NAMALWA (cell line): ENCODE data around the gene SLC16A14.

ENCODE experiments used
- DNase-seq: peaks from one replicate; pipeline ENCODE4 v3.0.0-alpha.2; 2015; ENCODE audit warnings: low spot score

The SLC16A14 gene

DNA sequence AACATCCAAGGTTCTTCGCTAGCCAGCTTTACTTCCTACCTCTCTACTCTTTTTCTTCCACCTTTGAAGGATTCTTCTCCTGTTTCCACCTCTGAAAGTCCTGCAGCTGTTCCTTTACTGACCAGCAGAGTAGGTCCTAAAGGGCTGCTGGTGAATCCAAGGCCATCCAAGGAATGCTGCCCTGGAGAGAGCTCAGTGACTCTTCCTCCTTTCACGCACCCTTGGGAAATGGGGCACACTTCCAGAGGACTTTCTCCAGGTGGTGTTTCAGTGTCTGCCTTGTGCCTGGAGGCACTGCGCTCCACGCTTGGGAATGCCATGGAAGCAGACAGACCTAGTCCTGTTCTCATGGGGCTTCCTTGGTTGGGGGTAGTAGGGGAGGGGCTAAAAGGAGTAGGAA lies 45.4 kb downstream of the SLC16A14 start:
- DNase-seq = no peak

DNA sequence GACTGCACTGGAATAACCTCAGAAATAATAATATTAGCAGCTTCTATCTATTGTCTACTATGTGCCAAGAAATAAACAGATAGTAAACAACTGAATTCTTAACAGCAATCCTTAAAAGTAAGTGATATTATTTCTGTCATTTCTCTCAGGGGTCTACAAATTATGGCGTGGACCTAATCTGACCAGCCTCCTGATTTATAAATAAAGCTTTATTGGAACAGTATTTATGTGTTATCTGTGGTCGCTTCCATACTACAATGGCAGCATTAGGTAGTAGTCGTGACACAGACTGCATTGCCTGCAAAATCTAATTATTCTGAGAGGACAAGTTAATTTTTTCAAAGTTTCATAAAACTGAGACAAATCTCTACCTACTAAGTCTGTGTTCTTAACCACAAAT lies 49.0 kb downstream of the SLC16A14 start:
- DNase-seq = no peak

DNA sequence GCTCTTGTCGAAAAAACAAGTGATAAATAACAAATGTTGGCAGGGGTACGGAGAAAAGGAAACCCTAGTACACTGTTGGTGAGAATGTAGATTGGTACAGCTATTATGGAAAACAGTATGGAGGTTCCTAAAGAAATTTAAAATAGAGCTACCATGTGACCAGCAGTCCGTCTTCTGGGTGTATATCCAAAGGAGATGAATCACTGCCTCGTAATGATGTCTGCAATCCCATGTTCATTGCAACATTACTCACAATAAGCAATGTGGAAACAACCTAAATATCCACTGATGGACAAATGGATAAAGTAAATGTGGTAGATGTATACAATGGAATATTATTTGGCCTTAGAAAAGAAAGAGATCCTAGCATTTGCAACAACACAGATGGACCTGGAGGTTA lies 50.6 kb downstream of the SLC16A14 start:
- DNase-seq = no peak

DNA sequence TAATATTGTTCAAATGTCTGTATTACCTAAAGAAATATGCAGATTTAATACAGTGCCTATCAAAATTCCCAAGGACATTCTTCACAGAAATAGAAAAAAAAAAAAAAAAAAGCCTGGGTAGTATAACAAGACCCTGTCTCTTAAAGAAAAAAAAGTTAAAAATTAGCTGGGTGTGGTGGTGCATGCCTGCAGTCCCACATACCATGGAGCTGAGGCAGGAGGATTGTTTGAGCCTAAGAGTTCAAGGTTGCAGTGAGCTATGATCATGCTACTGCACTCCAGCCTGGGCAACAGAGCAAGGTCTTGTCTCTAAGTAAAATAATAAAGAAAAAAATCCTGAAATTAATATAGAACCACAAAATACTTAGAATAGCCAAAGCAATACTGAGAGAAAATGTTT lies 51.9 kb downstream of the SLC16A14 start:
- DNase-seq = no peak

DNA sequence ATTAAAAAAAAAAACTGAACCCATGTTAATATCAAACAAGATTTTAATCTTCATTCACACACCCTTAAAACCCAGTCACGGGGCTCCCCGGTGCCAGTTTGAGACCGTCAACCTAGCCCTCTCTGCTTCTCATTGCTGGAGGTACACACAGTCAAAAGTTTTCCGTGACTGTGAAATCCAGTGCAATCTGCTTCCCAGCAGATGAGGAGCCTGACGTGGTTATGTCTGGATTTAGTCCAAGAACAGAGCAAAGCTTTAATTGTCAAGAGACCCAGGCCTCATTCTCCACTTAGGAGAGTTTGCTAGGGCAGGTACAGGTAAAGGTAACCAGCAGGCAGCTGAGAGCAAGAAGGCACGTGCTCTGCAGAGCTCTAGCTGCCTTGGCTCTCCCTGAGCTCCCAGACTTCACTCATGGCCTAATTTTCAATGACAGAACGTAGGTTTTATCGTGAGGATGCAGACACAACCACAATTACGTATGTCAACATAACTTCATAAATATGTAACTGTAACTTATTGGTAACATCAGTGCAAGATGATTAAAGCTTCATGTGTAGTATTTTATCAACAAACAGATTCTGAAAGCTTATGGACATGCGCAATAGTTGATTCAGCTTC lies 56.3 kb downstream of the SLC16A14 start:
- no peak for DNase-seq

DNA sequence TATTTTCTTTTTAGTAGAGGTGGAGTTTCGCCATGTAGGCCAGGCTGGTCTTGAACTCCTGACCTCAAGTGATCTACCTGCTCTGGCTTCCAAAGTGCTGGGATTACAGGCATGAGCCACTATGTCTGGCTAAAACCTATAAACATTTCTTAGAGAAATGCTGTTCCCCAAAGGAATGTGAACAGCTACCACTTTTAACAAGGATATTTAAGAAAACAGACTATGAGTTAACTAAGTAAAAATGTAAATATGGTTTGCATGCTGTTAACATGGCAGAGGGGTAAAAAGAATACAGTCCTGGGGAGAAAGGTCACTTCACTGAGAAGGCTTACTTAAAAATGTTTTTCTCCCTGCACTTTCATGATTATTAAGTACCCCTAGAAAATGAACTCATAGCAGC lies 57.1 kb downstream of the SLC16A14 start:
- no peak for DNase-seq

DNA sequence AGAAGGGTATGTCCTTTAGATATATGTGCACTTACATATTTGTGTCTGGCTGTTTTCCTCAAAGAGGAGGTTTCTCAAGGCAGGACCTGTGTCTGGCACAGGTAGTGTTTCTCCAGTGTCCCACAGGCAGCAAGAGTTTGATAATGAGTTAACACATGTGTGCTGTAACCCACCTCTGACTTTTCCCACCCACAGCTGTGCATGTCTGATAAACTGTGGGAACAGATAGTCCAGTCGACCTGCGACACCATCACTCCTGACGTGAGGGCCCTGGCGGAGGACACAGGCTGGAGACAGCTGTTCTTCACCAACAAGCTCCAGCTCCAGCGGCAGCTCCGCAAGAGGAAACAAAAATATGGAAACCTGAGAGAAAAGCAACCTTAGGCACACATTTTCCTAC lies 58.2 kb downstream of the SLC16A14 start:
- no peak for DNase-seq

DNA sequence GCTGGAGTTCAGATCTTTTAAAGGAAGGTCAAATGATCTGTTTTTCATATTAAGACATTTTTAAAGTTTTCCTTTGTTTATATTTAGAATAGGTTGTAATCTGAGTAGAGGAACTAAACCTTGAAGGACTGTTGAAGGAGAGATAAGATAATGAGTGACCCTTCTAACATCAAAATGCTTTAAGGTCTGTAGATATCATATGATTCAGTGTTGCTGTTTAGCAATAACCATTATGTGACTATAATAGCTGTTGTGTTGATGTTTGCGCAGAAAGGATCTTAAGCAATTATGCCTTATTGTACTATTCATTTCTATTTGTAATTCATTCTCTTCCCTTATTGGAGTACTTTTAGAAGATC lies 60.0 kb downstream of the SLC16A14 start:
- no peak for DNase-seq

DNA sequence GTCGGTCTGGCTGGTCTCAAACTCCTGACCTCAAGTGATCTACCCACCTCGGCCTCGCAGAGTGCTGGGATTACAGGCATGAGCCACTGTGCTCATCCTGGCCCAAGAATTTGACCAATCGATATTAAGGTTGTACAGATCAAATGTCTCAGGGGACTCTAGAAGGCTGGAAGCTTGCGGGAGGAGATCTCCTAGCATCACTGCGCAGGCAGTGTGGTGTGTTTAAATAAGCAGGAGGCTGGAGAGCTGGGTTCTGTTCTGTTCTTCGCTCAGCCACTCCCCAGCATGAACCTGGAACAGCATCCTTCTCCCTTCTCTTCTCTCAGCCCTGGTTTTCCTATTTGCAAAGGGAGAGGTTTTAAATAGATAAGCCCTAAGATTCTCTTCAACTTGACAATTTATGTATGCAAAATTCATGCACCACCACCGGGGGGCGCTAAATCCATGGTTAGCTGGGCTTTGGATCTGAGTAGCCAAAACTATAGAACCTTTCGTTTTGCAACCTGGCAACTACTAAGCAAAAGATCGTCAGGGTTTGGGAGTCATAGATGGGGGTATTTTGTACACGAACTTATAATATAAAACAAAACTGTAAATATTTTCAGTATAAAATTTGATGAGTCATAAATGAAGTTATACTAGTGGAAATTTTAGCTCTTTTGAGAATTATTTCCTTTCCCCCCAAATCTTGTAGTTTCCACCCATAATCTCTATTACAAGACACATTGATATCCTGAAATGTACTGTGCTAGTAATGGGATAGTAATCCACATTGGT lies 60.6 kb downstream of the SLC16A14 start:
- peak; percentile 84 for DNase-seq

DNA sequence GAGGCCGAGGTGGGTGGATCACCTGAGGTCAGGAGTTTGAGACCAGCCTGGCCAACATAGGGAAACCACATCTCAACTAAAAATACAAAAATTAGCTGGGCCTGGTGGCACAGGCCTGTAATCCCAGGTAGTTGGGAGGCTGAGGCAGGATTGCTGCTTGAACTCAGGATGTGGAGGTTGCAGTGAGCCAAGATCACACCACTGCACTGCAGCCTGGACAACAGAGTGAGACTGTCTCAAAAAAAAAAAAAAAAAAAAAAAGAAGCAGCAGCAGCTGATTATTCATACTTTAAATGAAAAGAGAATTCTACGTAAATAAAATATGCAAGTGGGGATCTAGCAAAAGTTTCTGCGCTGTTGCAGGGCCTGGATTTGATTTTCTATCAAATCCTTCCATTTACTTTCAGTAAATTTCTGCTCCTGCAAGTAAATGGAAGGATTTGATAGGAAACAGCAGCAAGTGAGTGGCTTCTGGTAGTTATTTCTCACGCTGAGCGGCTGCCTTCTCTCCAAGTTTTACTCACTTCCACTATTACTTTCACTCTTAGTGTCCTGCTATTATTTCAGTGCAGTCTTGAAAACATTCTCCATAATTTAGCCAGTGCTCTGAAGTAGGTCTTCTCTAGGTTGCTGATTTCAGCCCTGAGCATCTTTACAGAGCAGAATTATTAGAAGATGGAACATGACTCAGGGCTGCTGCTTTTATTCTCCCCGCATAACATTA lies 68.4 kb downstream of the SLC16A14 start:
- peak; percentile 15 for DNase-seq

DNA sequence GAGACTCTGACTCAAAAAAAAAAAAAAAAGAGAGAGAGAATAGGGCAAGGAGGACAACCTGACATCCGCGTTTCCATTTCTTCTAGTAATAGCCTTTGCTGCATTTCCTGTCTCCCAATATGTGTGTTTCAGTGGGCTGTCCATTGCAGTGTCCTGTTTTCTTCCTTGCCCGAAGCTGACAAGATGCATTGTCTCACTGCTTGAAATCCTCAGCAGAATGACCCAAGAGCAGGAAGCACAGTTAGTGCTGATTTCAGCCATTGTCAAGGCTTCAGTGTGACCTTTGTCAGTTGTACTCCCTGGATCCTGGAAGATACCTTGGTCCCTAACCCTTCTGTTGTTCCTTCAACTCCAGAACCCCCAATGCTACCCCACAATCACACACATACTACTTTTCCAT lies 71.2 kb downstream of the SLC16A14 start:
- no peak for DNase-seq

DNA sequence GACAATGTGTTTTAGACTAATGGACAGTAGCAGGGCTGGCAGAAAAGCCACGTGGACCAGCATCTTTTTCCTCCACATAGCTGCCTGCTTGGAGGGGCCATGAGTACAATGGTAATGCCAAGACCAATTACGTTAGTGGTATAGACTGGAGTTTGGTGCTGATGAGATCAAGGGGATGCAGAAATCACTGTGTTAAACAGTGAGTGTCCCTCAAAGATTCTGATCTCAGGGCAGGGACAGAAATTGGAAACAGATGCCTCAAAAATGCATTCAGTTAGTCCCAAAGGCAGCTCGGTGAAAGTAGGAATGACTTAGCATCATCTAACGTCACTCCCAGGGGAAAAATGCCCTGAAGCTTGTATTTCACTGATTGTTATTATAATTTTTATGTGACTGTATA lies 72.4 kb downstream of the SLC16A14 start:
- DNase-seq = no peak

DNA sequence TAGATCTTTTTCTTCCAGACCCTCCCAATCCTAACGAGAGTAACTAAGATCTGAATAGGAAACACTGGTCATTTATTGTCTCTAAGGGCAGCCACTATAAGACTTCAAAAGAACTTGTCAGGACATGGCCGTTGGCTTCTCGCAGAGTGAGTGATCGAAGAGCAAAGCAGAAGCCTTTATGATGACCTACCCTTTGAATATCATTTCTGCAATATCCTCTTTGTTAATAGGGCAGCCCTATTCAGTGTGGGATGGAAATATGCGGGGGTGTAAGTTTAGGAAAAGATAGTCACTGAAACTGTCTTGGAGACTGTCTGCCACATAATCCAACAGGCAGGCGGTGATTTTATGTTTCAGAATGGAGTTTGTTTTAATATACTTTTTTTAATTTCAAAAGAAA lies 75.5 kb downstream of the SLC16A14 start:
- DNase-seq = no peak
